ENCODE data around the gene ILDR1.

ILDR1 gene

DNA sequence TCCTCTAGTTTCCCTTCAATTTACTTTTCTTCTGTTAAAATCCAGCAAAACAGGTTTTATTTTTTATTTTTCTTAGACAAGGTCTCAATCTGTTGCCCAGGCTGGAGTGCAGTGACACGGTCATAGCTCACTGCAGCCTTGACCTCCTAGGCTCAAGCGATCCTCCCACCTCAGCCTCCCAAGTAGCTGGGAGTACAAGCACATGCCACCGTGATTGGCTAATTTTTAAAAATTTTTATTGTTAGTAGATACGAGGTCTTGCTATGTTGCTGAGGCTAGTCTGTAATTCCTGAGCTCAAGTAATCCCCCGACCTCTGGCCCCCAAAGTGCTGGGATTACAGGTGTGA lies 41.6 kb downstream of the ILDR1 start:
- peaks cover 6% of the 10 kb centered on the region for H3K36me3 ChIP-seq (replicated peaks; ENCODE audit: low read depth, low read length)
- H3K27ac ChIP-seq (ENCODE audit: low read length) = no peak overlapping the region
- H3K27me3 ChIP-seq (ENCODE audit: low read depth, low read length) = no peaks in the 10 kb centered on the region
- H2AFZ ChIP-seq (ENCODE audit: low read depth, low read length) = peak overlapping the region; percentile 22; the same call in 1 of the 2 replicates
- peaks cover 15% of the 10 kb centered on the region; the same call in 1 of the 2 replicates for H3K9me3 ChIP-seq (ENCODE audit: insufficient read depth, low read length)
- no peaks in the 10 kb centered on the region for H4K20me1 ChIP-seq (ENCODE audit: insufficient read depth, low read length)
- no peak overlapping the region for H3K4me3 ChIP-seq (ENCODE audit: low read length)
- H3K79me2 ChIP-seq (ENCODE audit: low read length) = no peaks in the 10 kb centered on the region
- peaks cover 14% of the 10 kb centered on the region for H3K4me1 ChIP-seq (ENCODE audit: low read length)
- peak overlapping the region; percentile 29 for H3K4me2 ChIP-seq (ENCODE audit: low read length)
- TF ChIP-seq EZH2phosphoT487 (IDR thresholded peaks at IDR 0.05; ENCODE audit: low read depth) = no peak
- TF ChIP-seq, protein P1, sequence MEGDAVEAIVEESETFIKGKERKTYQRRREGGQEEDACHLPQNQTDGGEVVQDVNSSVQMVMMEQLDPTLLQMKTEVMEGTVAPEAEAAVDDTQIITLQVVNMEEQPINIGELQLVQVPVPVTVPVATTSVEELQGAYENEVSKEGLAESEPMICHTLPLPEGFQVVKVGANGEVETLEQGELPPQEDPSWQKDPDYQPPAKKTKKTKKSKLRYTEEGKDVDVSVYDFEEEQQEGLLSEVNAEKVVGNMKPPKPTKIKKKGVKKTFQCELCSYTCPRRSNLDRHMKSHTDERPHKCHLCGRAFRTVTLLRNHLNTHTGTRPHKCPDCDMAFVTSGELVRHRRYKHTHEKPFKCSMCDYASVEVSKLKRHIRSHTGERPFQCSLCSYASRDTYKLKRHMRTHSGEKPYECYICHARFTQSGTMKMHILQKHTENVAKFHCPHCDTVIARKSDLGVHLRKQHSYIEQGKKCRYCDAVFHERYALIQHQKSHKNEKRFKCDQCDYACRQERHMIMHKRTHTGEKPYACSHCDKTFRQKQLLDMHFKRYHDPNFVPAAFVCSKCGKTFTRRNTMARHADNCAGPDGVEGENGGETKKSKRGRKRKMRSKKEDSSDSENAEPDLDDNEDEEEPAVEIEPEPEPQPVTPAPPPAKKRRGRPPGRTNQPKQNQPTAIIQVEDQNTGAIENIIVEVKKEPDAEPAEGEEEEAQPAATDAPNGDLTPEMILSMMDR (IDR thresholded peaks at IDR 0.05; ENCODE audit: low read depth, low read length) = no peak
- no peak overlapping the region for H3K9ac ChIP-seq (ENCODE audit: low read length)

DNA sequence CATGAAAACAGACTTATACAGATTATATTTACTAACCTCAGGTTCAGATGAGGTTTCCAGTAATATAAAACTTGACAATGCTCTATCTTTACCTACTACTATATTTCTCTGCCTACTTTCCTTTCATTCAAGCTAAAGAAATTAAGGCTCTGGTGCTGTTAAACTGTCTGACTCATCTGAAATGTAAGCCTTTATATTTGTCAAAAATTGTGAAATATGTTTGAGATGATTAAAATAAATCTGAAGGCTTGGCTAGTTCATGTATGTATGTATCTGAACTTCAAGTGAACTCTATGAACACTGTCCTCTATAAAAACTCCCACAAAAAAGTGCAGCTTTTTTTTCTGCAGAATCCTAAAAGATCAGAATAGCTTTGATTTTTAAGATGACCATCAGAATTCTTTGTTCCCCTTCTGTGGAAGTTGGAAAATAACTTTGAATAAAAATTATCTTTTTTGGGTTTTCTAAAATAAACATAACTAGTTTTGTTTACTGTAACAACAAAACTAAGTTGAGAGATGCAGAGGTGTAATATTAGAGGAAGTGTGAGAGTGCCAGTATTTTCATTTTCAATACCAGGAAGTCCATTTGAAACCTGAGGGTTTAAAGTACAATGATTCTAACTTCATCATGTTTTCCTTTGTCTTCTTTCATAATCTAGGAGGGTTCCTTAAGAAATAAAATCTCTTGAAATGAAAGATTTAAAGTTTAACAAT lies 42.2 kb downstream of the ILDR1 start:
- Histone ChIP-seq H3K4me3 (ENCODE audit: low read length) (no peak overlapping the region), H2AFZ (ENCODE audit: low read depth, low read length) (peak overlapping the region; percentile 22; the same call in 1 of the 2 replicates), H3K27me3 (ENCODE audit: low read depth, low read length) (no peaks in the 10 kb centered on the region), H3K27ac (ENCODE audit: low read length) (no peak overlapping the region), H3K36me3 (replicated peaks; ENCODE audit: low read depth, low read length) (peaks cover 11% of the 10 kb centered on the region), H3K4me1 (ENCODE audit: low read length) (peaks cover 14% of the 10 kb centered on the region), H4K20me1 (ENCODE audit: insufficient read depth, low read length) (no peaks in the 10 kb centered on the region), H3K9ac (ENCODE audit: low read length) (no peak overlapping the region), H3K9me3 (ENCODE audit: insufficient read depth, low read length) (peaks cover 21% of the 10 kb centered on the region; the same call in 1 of the 2 replicates), H3K4me2 (ENCODE audit: low read length) (peak overlapping the region; percentile 29), H3K79me2 (ENCODE audit: low read length) (no peaks in the 10 kb centered on the region)
- TF ChIP-seq EZH2phosphoT487 (IDR thresholded peaks at IDR 0.05; ENCODE audit: low read depth) = no peak
- TF ChIP-seq, protein P1 (IDR thresholded peaks at IDR 0.05; ENCODE audit: low read depth, low read length) = no peak

DNA sequence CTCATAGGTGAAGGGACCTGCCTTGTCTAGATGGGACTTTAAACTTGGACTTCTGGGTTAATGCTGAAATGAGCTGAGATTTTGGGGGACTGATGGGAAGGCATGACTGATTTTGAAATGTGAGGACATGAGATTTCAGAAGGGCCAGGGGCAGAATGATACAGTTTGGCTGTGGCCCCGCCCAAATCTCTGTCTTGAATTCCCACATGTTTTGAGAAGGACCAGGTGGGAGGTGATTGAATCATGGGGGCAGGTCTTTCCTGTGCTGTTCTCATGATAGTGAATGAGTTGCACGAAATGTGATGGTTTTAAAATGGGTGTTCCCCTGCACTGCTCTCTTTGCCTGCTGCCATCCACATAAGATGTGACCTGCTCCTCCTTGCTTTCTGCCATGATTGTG lies 42.8 kb downstream of the ILDR1 start:
- TF ChIP-seq, protein P1 (IDR thresholded peaks at IDR 0.05; ENCODE audit: low read depth, low read length) = no peak
- TF ChIP-seq EZH2phosphoT487 (IDR thresholded peaks at IDR 0.05; ENCODE audit: low read depth) = no peak
- H2AFZ ChIP-seq (ENCODE audit: low read depth, low read length) = no peak overlapping the region

DNA sequence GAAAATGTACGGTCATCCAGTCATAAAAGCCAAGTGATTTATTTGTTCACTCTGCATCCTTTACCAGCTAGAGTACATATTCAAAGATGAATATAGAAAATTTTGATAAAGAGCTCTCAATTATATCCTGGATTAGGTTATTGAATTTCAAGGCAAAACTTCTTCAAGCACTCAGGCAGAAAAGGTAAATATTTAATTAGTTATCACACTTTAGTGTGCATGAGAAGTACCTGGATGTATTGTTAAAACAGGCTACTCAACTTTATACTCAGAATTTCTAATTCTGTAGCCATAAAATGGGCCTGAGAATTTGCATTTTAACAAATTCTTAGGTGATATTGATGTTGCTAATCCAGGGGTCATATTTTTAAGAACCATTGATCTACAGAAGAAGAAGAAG lies 45.3 kb downstream of the ILDR1 start:
- Histone ChIP-seq H3K79me2 (ENCODE audit: low read length) (no peaks in the 10 kb centered on the region), H3K27me3 (ENCODE audit: low read depth, low read length) (no peaks in the 10 kb centered on the region), H4K20me1 (ENCODE audit: insufficient read depth, low read length) (no peaks in the 10 kb centered on the region), H3K4me3 (ENCODE audit: low read length) (no peak overlapping the region), H3K9ac (ENCODE audit: low read length) (no peak overlapping the region), H2AFZ (ENCODE audit: low read depth, low read length) (no peak overlapping the region), H3K4me2 (ENCODE audit: low read length) (no peak overlapping the region), H3K9me3 (ENCODE audit: insufficient read depth, low read length) (peaks cover 11% of the 10 kb centered on the region; the same call in 1 of the 2 replicates), H3K27ac (ENCODE audit: low read length) (no peak overlapping the region), H3K4me1 (ENCODE audit: low read length) (peaks cover 14% of the 10 kb centered on the region), H3K36me3 (replicated peaks; ENCODE audit: low read depth, low read length) (peaks cover 13% of the 10 kb centered on the region)
- no peak for TF ChIP-seq EZH2phosphoT487 (IDR thresholded peaks at IDR 0.05; ENCODE audit: low read depth)
- TF ChIP-seq, protein P1 (IDR thresholded peaks at IDR 0.05; ENCODE audit: low read depth, low read length) = no peak

More for the DNA sequence above, 42.8 kb downstream of the ILDR1 start:
- Histone ChIP-seq H3K79me2 (ENCODE audit: low read length) (no peaks in the 10 kb centered on the region), H3K9ac (ENCODE audit: low read length) (no peak overlapping the region), H4K20me1 (ENCODE audit: insufficient read depth, low read length) (no peaks in the 10 kb centered on the region), H3K4me1 (ENCODE audit: low read length) (peaks cover 14% of the 10 kb centered on the region), H3K4me3 (ENCODE audit: low read length) (no peak overlapping the region), H3K36me3 (replicated peaks; ENCODE audit: low read depth, low read length) (peaks cover 15% of the 10 kb centered on the region), H3K9me3 (ENCODE audit: insufficient read depth, low read length) (peaks cover 24% of the 10 kb centered on the region; the same call in 1 of the 2 replicates), H3K27ac (ENCODE audit: low read length) (no peak overlapping the region), H3K4me2 (ENCODE audit: low read length) (no peak overlapping the region), H3K27me3 (ENCODE audit: low read depth, low read length) (no peaks in the 10 kb centered on the region)

Data from OCI-LY3 (cell line).